GM12878 (cell line): ENCODE results near the gene SEL1L3. TPM values are rescaled to one million over a fixed set of nuclear protein-coding genes. Genes with fewer than 3 reads are reported as not detected.
A peak's percentile ranks its signal among the peaks of the same experiment; 100 is the strongest.

Experiments used
- ATAC-seq: fragments of 200-7000 bp; cut with Tn5 transposase; 3 replicates; pipeline ENCODE4 v1.9.1; 2020; ENCODE audit warnings: mild to moderate bottlenecking, moderate library complexity
- BruUV-seq: library from RNA; stranded (reverse); fragments of 400-500 nt; replicated peaks from 2 replicates; lab custom pipeline; 2021; lab: Mats Ljungman, UMichigan
- CTCF ChIA-PET: fragments of 300-600 bp; sonication (Branson Sonifier 250); formaldehyde crosslinking; extraction: SDS; loops from one replicate; lab custom pipeline; 2021; ENCODE audit warnings: inconsistent platforms; lab: Yijun Ruan, JAX
- POLR2A ChIA-PET: fragments of 350-600 bp; formaldehyde crosslinking; extraction: SDS; loops from one replicate; lab custom pipeline; 2021; ENCODE audit warnings: inconsistent platforms; lab: Charles Lee
- RAD21 ChIA-PET: fragments of 300-600 bp; sonication (Branson Sonifier 250); formaldehyde crosslinking; loops from one replicate; lab custom pipeline; 2023; ENCODE audit warnings: antibody characterized with exemption; ENCODE audit not compliant: unreplicated experiment; lab: Charles Lee
- SMC1A ChIA-PET: fragments of 300-600 bp; sonication (Branson Sonifier 250); formaldehyde crosslinking; loops from one replicate; lab custom pipeline; 2023; ENCODE audit not compliant: unreplicated experiment, uncharacterized antibody; lab: Charles Lee
- DNase-seq: peaks from one replicate; pipeline ENCODE4 v3.0.0-alpha.2; 2011; ENCODE audit warnings: low read depth, low spot score
- FAIRE-seq: peaks from 3 replicates; lab custom pipeline; 2011; peaks lifted over from hg19 to GRCh38; lab: Jason Lieb, UNC
- H2AFZ ChIP-seq: 2 replicates; pipeline ENCODE4 v1.6.0; 2011; ENCODE audit warnings: low read depth, low read length, control low read depth; ENCODE audit not compliant: control insufficient read depth
- H3K27ac ChIP-seq: 2 replicates; pipeline ENCODE4 v1.5.1; 2011; ENCODE audit warnings: control low read depth; ENCODE audit not compliant: control insufficient read depth, insufficient read depth
- H3K27me3 ChIP-seq, 2 experiments: replicated peaks in 1 of 2; 2 replicates each; pipeline versions ENCODE4 v1.6.0 to v1.6.1; 2011; ENCODE audit warnings: low read length in 1 of 2; ENCODE audit not compliant: control insufficient read depth in 2 of 2, insufficient read depth in 2 of 2
- H3K36me3 ChIP-seq, 2 experiments: 2 replicates each; pipeline ENCODE4 v1.5.1; 2011; ENCODE audit warnings: low read length in 1 of 2; ENCODE audit not compliant: control insufficient read depth in 2 of 2, insufficient read depth in 2 of 2
- H3K4me1 ChIP-seq: 2 replicates; pipeline ENCODE4 v1.6.1; 2011; ENCODE audit warnings: mild to moderate bottlenecking, low read length, moderate library complexity, mixed read lengths; ENCODE audit not compliant: control insufficient read depth, insufficient read depth
- H3K4me2 ChIP-seq: 2 replicates; pipeline ENCODE4 v1.6.0; 2011; ENCODE audit warnings: control low read depth; ENCODE audit not compliant: control insufficient read depth, insufficient read depth
- H3K4me3 ChIP-seq: fragments of 200-600 bp; sonication (generic); 2 replicates; pipeline ENCODE4 v1.5.1; 2016
- H3K79me2 ChIP-seq: 2 replicates; pipeline ENCODE4 v1.6.0; 2011; ENCODE audit warnings: low read length; ENCODE audit not compliant: control insufficient read depth, insufficient read depth
- H3K9ac ChIP-seq: 2 replicates; pipeline ENCODE4 v1.8.0; 2011; ENCODE audit warnings: low read length, control low read depth, mixed read lengths; ENCODE audit not compliant: control insufficient read depth, insufficient read depth
- H3K9me3 ChIP-seq: replicated peaks from 3 replicates; pipeline ENCODE4 v1.5.1; 2011; ENCODE audit warnings: mild to moderate bottlenecking, low read length; ENCODE audit not compliant: control insufficient read depth, insufficient read depth
- H4K20me1 ChIP-seq: 2 replicates; pipeline ENCODE4 v1.6.0; 2011; ENCODE audit not compliant: control insufficient read depth, insufficient read depth
- SKIL ChIP-seq: fragments of 450-650 bp; IDR thresholded peaks from 2 replicates; pipeline ENCODE4 v1.6.1; 2017; ENCODE audit warnings: mild to moderate bottlenecking, low read depth, inconsistent platforms; ENCODE audit not compliant: poor library complexity, severe bottlenecking
- ZBTB40 ChIP-seq: fragments of 450-650 bp; IDR thresholded peaks from 2 replicates; pipeline ENCODE4 v1.6.1; 2016; ENCODE audit warnings: mild to moderate bottlenecking, moderate library complexity, borderline replicate concordance
- WGBS: methylation state at CpG from one replicate; pipeline ENCODE4 v1.1.6; 2016; ENCODE audit warnings: low lambda C conversion rate; ENCODE audit not compliant: insufficient replicate concordance, insufficient coverage; ENCODE audit errors: missing lambda C conversion rate; 5-methylcytosine and 5-hydroxymethylcytosine counted together
- in situ Hi-C: fragments of 300-500 bp; cut with MboI; formaldehyde crosslinking; loops from 9 replicates; pipeline ENCODE4 v1.14.3; 2018; ENCODE audit warnings: mixed read lengths
- intact Hi-C: fragments of 100-400 bp; cut with micrococcal nuclease; formaldehyde crosslinking; loops from one replicate; pipeline ENCODE4 v1.14.2; 2022; ENCODE audit not compliant: unreplicated experiment
- polyA plus RNA-seq, 11 experiments: library from polyadenylated mRNA; depleted of rRNA in 4 of 11; unstranded in 6 of 11; stranded (reverse) in 5 of 11; fragments of >200 nt; fragmentation: Nextera tagmentation in 4 of 11; fragmentation: Illumina TruSeq in 1 of 11; extraction: Ambion mirVana in 4 of 11; extraction: Trizol in 1 of 11; gene quantifications; 1 replicate in 1 of 11; 2 replicates in 10 of 11; pipeline versions ENCODE4 v1.2.1 to v1.2.3, GENCODE V29; 2011 to 2016; ENCODE audit warnings: inconsistent platforms in 2 of 11, missing spikeins in 2 of 11, low read depth in 1 of 11
- total RNA-seq, 4 experiments: library from RNA; depleted of rRNA in 3 of 4; stranded (reverse); fragments of >200 nt in 3 of 4; fragmentation: Illumina TruSeq in 1 of 4; extraction: Trizol in 1 of 4; gene quantifications; 2 replicates each; pipeline versions ENCODE4 v1.2.1 to v1.2.3, GENCODE V29; 2013 to 2021

SEL1L3 gene
- total and polyA plus RNA-seq, 10 of the 15 experiments (the other 5 are each of a cell fraction or from before 2014, with no cell fraction given), result 20.4 to 82.2 (median 47.3) TPM

DNA sequence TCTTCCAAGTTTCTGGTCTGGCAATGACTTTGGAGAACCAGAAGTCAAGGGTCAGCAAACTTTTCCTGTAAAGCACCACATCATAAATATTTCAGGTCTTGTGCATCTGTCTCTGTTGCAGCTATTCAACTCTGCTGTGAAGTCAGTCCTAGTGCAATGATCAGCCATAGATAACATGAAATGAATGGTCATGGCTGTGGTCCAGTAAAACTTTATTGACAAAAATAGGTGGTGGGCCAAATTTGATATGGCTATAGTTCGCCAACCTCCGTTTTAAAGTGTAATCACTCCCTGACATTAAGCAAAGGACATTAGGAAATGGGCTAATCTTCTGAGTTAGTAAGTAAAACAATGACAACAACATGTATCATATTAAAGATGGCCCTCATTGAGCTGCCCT, 20.8 kb upstream of the SEL1L3 start:
- ChIA-PET RAD21 (interaction anchor here (0.5 to 1.2 kb wide), 7 partner anchors 10 to 41 kb away, joined by 3 to 6 read pairs (median 4); no protein-coding TSS in a partner anchor), POLR2A (interaction anchor here (0.7 to 1.4 kb wide), 6 partner anchors 8 to 63 kb away, joined by 3 to 4 read pairs (median 3); no protein-coding TSS in a partner anchor), SMC1A (interaction anchor here (0.9 to 2.1 kb wide), 11 partner anchors 17 to 46 kb away, joined by 3 to 8 read pairs (median 3); no protein-coding TSS in a partner anchor), CTCF (interaction anchor here (0.9 to 1.2 kb wide), 3 partner anchors 10 to 29 kb away, joined by 3 read pairs; no protein-coding TSS in a partner anchor)
- Histone ChIP-seq H4K20me1 (no peaks in the 10 kb centered on the region), H3K27me3 (no peaks in the 10 kb centered on the region), H3K9ac (no peak overlapping the region), H3K79me2 (no peaks in the 10 kb centered on the region), H3K4me1 (peaks cover 32% of the 10 kb centered on the region), H3K9me3 (no peaks in the 10 kb centered on the region; the same call in 2 of the 3 replicates), H3K4me3 (no peak overlapping the region), H3K27ac (no peak overlapping the region), H2AFZ (no peak overlapping the region), H3K4me2 (no peak overlapping the region), H3K36me3 (no peaks in the 10 kb centered on the region)
- ATAC-seq (no peak), FAIRE-seq (no peak), DNase-seq (no peak)
- no TSS peak for BruUV-seq
- 11% methylated on average over 2 of the region's 2 CpGs for WGBS
- TF ChIP-seq ZBTB40, result peak; percentile 66; the same call in 1 of the 2 replicates
- no peak for TF ChIP-seq SKIL
- intact Hi-C loops, result no loop called here
- in situ Hi-C loops, result no loop called here
